ENCODE data around the gene CDH24.

The CDH24 gene, protein sequence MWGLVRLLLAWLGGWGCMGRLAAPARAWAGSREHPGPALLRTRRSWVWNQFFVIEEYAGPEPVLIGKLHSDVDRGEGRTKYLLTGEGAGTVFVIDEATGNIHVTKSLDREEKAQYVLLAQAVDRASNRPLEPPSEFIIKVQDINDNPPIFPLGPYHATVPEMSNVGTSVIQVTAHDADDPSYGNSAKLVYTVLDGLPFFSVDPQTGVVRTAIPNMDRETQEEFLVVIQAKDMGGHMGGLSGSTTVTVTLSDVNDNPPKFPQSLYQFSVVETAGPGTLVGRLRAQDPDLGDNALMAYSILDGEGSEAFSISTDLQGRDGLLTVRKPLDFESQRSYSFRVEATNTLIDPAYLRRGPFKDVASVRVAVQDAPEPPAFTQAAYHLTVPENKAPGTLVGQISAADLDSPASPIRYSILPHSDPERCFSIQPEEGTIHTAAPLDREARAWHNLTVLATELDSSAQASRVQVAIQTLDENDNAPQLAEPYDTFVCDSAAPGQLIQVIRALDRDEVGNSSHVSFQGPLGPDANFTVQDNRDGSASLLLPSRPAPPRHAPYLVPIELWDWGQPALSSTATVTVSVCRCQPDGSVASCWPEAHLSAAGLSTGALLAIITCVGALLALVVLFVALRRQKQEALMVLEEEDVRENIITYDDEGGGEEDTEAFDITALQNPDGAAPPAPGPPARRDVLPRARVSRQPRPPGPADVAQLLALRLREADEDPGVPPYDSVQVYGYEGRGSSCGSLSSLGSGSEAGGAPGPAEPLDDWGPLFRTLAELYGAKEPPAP

DNA sequence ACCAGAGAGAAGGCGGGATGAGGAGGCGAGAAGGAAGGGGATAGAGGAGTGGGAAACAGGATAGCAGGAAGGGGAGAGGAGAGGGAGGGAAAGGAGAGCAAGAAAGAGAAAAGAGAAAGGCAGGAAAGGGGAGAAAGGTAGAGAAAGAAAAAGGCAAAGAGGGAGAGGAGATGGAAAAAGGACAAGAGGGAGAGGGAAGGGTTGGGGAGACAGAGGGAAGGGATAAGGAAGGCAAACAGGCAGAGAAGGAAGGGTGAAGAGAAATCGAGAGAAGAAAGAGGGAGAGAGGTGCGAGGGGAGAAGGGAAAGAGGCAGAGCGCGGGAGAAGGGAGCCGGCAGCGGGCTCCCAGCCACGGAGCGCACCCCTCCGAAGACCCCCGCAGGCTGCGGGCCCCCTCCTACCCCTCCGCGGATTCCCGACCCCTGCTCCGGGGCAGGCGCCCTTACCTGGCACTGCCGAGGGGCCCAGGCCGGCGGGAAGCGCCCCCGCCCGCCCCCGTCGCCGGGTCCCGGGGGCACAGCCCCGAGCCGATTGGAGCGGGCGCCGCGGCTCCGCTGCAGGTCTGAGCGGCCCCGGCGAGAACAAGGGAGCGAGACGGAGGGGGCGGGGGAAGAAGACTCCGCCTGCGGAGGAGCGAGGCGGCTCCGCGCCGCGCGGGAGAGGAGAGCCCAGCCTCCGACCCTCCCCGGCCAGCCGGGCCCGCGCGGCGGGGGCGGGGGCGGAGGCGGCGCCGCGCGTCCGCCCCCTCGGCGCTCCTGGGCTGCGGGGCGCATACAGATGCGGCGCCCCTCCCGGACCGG lies at the start of gene CDH24:
TSS of gene CDH24 (minus strand) at position 565 of the 801 bp plus-strand sequence. CDS start 1,787 bp downstream, outside the sequence.
- no peak for DNase-seq

DNA sequence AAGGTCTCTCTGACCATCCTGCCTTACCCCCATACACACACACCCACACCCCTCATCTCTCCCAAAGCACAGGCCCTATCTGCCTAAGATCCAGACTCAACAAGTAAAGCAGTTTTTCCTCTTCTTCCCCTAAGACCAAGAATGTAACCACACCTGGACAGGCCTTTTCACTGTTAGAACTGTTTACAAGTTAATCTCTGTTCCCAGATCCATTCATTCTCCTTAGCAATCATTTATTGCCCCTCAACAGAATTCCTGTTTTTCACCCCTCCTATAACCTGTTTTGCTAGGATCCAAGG lies 49.4 kb upstream of the CDH24 start:
- DNase-seq: no peak

DNA sequence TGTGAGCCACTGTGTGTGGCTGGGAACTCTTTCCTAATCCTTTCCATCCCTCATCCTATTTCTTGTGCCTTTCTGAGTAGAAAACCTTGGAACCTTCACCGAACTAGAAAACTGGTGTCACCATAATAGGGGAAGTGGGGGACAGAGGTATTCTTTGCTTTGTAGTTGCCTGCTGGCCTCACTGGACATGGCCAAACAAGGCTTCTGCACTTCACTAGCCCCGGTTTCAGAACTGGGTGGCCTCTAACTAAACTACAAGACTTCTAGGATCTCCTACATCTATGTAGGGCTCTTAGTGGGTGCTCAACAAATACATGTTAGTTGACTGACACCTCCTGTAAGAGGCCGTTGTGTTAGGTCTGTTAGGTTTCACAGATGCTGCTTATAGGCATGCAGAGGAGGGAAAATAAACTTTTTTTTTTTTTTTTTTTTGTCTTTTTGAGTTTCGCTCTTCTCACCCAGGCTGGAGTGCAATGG lies 48.1 kb upstream of the CDH24 start:
- DNase-seq: no peak

DNA sequence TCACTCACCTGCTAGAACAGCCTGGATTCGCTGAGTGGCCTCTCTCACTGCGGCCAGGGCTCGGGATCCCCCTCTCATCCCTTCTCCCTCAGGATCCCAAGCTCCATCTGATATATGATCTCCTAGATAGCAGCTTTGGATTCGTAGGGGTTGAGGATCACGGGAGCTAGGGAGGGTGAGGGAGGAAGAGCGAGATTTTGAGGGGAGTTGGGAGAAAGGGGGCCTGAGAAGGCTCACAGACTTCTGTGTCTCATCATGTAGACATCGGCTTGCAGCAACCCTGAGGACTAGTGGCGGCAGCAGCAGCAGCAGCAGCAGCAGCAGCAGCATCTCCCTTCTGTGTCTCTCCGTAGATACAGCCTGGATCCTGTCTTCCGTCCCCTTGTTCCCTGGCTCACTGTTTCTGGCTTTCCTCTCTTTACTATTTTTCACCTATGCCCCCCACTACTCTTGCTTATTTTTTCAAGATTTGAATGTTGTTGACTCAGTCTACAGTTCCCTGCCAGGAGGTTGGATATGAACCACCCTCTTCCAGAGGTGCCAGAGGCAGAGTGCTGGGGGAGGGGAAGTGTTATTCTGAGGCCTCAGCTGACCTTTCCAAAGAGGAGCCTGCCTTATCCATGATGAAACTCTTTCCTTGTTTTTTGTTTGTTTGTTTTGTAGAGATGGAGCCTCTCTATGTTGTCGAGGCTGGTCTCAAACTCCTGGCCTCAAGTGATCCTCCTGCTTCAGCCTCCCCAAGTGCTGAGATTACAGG lies 47.4 kb upstream of the CDH24 start, which contains the start of gene CIROP:
TSS of gene CIROP (minus strand) at position 399 of the 757 bp plus-strand sequence. CDS start at position 330, 69 bp downstream.
- DNase-seq: no peak

DNA sequence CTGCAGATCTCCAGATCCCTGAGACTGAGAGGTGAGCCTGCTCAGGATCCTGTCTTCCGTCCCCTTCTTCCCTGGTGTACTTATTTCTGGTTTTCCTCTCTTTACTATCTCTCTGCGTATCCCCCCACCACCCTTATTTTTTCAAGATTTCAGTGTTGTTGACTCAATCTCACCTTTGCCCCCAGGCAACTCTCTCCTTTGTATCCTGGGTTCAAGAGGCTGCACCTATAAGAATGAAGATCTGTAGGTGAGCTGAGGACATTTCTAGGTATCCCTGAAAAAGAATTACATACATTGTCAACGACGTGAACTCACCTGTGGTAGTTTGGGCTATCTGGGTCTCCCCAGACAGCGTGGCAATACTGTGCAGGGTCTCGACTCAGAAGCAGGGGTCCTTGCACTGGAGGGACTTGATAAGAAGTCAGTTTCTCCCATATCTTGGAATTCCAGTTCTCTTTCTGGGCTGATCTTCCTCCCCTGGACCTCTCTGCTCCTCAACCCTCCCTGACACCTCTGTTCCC lies 46.8 kb upstream of the CDH24 start:
- DNase-seq: no peak

DNA sequence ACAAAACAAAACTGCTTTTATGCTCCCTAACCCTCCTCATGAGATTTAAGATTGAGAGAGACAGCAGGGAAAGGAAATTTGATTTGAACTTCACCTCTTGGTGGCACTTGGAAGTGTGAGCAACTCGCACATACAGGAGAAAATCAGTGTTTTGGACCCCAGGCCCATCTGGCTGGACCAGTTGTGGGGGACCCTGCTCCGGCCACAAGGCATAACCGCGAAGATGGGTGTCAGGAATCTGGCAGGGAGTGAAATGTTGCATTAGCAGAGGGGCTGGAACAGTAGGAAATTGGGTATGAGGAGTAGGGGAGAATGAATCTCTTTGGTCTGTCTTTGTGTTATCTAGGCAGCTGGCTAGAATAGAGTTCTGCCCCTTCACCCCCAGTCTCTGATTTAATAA lies 46.3 kb upstream of the CDH24 start:
- DNase-seq: no peak

DNA sequence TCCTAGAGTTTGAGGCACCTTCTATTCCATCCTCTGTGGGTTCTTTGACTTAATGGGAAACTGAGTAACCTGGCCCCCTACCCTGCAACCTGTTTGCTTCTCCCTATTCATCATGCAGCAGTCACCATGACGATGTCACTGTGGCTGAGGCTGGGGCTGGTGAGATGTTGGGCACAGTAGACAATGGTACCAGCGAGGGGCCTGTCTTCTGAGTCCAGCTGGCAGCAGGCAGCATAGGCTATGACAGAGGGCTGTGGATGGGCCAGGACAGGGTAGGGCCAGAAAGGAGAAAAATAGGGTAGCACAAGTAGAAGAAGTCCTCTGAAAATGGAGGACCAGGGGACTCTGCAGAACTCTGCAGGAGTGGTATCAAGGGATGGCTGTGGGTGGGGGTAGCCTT lies 45.5 kb upstream of the CDH24 start:
- no peak for DNase-seq

DNA sequence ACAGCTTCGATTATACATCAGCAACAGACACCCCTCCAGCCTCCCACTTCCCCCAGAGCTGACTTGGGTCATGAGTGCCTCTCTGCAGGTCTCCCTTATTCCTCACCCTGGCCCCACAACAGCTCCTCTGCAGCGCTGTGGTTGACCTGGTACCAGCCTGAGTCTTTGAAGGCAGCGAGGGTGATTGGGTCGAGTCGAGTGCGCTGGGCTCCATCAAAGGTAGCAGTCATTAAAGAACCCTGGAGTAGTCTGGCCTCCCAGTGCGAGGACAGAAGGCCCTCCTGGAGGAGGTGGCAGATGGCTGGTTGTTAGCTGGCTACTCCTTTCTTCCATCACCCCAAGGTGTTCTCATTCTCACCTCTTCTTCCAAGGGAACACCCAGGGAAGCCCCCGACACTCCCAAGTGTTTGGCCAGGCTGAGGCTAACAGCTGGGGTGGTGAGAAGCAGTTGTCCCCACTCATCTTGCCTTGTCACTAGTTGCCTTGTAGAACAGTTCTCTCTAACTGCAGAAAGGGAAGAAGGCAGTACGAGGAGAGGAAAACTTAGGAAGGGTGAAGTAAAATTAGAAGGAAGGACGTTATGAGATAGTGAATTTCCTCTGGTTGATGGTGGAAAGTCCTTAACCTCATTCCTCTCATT lies 44.8 kb upstream of the CDH24 start:
- DNase-seq: no peak

DNA sequence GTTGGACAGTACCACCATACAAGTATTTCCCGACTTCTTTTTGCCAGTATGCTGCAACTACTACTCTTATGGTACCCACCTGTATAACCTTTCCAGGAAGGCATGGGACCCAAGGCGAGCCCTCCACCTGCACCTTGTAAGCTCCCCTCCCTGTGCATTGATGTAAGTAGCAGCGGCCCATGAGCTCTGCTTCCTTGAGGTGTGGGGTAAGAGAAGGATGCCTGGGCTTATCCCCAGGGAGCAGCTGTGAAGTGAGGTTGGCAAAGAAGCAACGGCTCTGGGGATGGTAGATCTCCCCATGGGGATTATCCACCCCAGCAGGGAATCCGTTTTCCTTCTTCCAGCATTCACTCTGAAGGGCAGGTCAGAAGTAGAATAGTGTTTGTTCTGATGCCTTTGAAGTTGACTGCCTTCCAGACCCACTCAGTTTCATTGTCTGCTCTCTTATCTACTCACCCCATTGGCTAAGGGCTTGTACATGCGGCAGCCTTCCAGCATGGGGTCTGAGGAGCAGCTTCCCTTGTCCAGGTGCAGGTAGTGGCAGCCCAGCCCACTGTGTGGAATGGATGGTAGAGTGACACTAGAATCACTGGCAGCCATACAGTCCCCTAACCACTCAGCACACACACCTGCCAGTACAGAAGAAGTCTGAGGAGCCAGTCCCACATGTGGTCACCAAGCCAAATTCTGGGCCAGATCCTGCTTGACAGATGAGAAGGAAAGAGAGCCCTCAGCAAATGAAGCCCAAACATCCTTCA lies 44.1 kb upstream of the CDH24 start:
- DNase-seq: no peak

DNA sequence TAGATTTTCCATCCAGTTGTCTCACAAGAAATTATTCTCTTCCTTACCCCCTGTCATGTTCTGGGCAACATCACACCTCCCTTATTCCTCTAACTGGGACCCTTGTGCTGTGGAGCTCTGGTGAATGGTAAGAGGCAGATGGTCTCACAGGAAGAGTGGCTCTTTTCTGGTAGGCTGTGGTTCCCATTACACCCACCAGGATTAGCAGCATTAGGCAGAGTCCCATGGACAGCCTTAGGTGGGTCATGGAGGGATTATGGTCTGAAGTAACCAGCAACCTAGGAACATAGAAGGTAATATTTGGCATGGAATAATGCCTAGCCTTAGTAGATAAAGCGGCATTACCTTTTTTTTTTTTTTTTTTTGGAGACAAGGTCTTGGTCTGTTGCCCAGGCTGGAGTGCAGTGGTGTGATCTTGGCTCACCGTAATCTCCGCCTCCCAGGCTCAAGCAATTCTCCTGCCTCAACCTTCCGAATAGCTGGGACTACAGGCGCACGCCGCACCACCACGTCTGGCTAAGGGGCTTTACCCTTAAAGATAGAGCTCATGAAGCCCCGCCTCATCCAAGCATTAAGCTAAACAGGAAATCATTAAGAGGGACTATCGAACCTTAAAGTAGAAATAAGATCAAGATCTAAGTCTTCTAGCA lies 42.0 kb upstream of the CDH24 start:
- no peak for DNase-seq

DNA sequence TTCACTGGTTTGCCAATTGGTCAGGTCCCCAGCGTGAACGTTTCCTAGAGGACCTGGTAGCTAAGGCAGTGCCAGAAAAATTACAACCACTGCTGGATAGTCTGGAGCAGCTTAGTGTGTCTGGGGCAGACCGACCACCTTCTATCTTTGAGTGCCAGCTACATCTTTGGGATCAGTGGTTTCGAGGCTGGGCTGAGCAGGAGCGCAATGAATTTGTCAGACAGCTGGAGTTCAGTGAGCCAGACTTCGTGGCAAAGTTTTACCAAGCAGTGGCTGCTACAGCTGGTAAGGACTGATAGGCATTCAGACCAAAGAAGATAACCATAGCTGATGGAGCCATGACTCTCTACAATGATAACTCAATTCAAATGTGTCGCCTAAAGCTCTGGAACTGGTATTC lies 40.5 kb upstream of the CDH24 start:
- no peak for DNase-seq

DNA sequence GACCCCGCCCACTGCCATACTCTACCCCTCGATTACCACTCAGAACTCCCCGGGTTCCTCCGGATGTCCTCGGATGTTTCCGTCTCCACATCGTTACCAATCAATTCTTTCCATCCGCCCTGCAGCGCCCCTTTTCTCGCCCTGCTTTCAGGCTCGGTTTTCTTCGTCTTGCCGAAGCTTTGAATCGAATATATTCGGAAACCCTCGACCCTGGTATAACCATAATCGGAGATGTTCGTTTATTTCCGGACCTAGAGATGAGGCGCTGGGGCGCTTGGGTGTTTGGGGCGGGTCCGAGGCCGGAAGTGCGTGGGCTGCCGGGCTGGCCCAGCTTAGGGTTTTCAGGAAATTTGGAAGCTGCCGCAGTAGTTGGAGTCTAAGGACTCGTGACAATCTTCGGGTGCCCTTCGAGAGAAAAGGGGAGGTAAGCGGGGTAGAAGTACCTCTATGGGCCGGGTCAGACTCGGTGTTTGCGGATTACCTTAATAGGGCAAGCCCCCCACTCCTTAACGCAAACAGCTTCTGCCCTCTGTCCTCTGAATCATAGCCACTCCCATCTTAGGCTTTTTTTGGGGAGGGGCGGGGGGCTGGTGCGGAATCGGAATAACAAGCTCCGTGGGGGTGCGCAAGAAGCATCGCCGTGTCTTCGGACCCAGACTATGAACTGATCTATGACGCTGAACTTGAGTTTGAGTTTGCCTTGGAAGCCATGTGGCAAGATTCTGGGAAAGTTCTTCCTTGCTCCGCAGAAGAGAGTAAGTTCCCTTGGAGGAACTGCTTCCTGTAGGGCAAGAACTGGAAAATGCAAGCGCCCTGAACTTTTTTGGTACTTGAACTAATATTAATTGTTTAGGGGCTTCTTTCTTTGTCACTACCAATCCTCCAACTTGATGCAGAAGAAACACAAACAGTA lies 38.1 kb upstream of the CDH24 start, which contains the start of gene C14orf119:
TSS of gene C14orf119 (plus strand) at position 310 of the 913 bp plus-strand sequence. CDS start 2,154 bp downstream, outside the sequence.
- no peak for DNase-seq

DNA sequence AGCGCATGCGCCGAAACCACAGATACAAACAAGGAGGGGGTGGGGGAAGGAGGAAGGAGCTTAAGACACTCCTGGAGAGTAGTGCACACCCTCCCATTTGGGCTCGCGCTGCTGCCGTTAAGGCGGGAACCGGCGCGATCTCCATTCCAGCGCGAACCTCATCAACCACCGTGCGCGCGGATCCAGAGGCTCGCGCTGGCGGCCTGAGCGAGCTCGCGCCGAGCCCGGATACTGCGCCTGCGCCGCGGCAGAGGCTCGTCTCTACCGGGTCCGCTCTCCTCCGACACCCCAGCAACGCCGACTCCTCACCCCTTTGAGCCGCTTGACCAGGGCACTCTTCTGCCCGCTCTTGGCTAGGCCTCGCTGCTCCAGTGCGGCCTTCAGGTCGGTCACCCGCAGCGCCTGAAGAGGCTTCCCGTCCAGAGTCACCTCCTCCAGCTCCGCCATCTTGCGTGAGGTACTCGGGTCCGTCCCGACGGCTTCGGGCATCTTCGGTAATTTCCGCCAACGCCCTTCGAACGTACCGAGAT lies 37.4 kb upstream of the CDH24 start, which contains the start of gene ACIN1:
TSS of gene ACIN1 (minus strand) at position 471 of the 530 bp plus-strand sequence. CDS start at position 447, 24 bp downstream.
- DNase-seq: no peak

DNA sequence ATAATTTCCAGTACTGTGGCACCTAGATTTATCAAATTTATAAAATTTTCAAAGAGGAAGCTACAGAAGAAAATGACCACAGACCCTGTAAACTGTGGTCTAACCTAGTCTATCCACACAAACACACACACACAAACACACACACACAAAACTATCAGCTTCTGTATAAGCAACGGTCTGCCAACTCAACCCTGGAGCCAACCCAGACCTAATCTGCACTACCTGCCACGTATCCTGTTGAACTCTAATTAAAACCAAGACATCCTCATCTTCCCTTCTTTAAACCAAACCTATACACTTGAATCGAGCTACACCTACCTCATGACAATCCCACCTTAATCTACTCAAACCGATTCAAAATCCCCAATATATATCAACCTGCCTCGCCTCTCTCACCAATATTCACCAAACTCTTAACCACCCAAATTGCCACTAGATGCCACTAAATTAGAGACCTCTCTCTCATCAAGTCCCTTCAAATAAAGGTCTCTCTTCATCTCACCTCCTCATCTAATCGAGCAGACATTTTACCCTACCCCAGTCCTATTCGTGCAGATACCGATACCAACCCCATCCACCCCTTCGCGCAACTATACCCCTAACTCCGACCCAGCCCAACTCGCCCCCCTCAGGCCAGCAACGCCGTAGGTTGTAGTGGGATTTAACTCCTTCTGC lies 36.8 kb upstream of the CDH24 start:
- DNase-seq: no peak

DNA sequence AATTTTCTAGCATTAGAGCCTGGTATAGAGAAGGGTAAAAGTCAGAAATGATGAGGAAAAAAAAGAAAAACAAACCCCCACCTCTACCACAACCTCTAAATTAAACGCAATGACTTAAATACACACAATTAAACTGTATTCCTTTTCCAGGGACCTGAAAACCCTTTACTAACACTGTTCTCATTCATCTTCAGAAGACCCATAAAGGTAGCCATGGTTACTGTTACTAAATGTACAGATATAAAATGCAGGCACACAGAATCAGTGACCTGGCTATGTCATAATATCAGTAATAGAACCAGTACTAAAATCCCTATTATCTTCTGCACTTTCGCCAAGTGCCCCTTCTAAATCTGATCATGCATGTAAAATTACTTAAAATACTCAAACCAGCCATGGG lies 36.2 kb upstream of the CDH24 start:
- no peak for DNase-seq

DNA sequence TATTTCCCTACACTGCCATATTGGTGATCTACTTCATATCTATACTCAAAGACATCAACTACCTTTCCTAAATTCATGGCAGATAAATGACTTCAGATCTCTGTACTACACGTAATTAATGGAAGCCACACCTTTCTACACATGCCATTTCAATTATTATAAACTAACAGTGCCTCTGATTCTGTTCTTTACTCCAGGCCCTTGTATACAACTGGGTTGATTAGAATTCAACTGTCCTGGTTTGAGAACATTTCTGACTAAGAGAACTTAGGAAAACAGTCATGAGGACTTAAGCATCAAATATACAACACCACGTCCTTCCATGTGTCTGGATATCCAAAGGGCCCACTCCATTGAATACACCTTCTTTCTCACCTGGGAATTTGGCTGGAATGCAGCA lies 35.8 kb upstream of the CDH24 start:
- DNase-seq: no peak

DNA sequence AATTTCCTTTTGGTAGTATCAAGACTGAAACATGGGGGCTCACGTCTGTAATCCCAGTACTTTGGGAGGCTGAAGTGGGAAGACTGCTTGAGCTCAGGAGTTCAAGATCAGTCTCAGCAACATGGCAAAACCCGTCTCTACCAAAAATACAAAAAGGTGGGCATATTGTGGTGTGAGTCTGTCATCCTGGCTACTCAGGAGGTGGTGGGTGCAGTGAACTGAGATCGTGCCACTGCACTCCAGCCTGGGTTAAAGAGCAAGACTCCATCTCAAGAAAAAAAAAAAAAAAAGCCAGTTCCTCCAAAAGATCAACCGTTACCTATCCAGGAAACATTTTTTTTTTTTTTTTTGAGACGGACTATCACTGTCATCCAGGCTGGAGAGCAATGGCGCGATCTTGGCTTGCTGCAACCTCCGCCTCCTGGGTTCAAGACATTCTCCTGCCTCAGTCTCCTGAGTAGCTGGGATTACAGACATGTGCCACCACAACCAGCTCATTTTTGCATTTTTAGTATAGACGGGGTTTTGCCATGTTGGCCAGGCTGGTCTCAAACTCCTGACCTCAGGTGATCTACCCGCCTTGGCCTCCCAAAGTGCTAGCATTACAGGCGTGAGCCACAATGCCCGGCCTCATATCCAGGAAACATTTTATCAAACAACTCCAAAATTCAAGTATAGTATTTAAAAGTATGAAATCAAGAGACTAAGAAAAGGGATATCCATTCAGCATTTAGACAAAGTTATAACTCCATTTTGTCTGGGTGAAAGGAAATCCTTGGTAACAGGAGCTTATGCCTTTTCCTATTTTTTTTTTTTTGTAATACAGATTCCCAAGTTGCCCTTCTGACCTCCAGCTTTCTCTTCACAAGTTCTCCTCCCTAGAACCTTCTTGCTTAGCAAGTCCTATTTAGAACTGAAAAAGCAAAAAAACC lies 34.2 kb upstream of the CDH24 start:
- DNase-seq: no peak

All from NCI-H146 (cell line).